ENCODE data around the gene ACTR3.

ACTR3 gene

DNA sequence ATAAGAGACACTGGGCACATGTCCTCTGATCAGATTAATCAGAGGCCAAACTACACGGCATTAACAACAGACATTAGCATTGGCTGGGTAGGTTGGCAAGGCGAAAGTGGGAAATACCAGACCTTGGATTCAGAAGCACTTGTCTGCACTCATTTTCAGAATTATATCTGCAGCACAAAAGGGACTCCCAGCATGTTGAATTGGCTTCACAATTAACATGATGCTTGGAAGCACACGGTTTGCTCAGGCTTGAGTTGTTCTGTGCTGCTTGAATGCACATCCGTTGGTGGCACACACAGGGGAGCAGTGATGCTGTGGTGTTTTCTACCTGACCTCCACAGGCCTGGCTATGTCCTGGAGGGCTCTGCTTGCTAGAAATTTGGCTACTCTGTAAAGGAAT, 83.9 kb downstream of the ACTR3 start:
- Histone ChIP-seq H3K9me3 (peaks cover 2% of the 10 kb centered on the region; the same call in 1 of the 2 replicates), H3K27me3 (ENCODE audit: low read depth) (no peaks in the 10 kb centered on the region), H3K36me3 (replicated peaks) (no peaks in the 10 kb centered on the region), H3K4me3 (no peak overlapping the region), H3K4me1 (no peaks in the 10 kb centered on the region)
- in situ Hi-C loops (cut with MboI; ENCODE audit: low sequenced_read_pairs) = no loop called here
- no peak for DNase-seq (ENCODE audit: low spot score in 2 of 2)

DNA sequence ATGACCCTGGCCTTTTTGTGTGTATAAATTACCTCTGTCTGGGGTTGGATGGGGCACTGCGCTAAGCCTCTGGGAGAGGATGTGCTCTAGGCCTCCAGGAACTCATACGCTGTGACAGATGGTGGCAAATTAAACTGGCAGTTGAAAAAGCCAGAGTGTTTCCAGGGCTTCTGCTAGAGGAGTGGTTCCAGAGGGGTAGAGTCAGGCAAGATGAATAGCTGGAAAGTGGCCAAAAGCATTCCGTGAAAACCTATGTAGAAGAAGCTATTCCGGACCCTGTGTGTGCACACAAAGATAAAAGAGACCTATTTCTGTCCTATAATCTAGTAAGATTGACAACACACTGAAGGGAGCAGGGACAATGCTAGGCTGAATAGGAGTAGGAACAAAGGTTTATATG, 84.8 kb downstream of the ACTR3 start:
- H3K9me3 ChIP-seq = peaks cover 2% of the 10 kb centered on the region; the same call in 1 of the 2 replicates
- H3K36me3 ChIP-seq (replicated peaks) = no peaks in the 10 kb centered on the region
- in situ Hi-C loops (cut with MboI; ENCODE audit: low sequenced_read_pairs) = no loop called here
- H3K4me1 ChIP-seq = no peaks in the 10 kb centered on the region
- H3K4me3 ChIP-seq = no peak overlapping the region
- no peaks in the 10 kb centered on the region for H3K27me3 ChIP-seq (ENCODE audit: low read depth)
- no peak for DNase-seq (ENCODE audit: low spot score in 2 of 2)

DNA sequence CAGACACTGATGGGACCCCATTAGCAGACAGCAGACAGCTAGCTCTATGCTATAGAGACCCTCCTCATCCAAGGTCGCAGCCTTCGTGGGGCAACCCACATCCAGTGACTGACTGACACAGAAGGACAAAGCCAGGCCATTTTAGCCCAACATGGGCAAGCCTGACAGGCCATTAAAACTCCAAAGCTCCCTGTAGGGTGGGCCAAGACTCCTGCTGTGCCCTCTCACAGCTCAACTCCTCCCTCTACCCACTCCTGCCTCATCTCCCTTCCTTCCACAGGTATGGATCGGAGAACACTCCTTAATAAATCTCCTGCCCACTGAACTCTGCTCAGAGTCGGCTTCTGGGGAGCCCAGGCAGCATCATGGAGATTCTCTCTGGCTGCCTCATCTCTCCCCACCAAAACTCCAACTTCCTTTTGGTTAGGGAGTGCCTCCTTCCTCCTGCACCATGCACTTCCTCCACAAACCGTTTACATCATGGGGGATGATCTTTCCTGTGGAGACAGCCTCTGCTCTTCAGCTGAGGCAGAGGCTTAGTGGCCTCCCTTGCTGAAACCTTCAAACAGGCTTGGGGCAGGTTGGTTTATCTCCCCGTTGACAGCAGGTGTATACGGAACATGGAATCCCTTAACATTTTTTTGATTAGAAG, 86.5 kb downstream of the ACTR3 start:
- Histone ChIP-seq H3K36me3 (replicated peaks) (no peaks in the 10 kb centered on the region), H3K27me3 (ENCODE audit: low read depth) (no peaks in the 10 kb centered on the region), H3K4me1 (no peaks in the 10 kb centered on the region), H3K4me3 (no peak overlapping the region), H3K9me3 (peaks cover 2% of the 10 kb centered on the region; the same call in 1 of the 2 replicates)
- no peak for DNase-seq (ENCODE audit: low spot score in 2 of 2)
- in situ Hi-C loops (cut with MboI; ENCODE audit: low sequenced_read_pairs) = no loop called here

DNA sequence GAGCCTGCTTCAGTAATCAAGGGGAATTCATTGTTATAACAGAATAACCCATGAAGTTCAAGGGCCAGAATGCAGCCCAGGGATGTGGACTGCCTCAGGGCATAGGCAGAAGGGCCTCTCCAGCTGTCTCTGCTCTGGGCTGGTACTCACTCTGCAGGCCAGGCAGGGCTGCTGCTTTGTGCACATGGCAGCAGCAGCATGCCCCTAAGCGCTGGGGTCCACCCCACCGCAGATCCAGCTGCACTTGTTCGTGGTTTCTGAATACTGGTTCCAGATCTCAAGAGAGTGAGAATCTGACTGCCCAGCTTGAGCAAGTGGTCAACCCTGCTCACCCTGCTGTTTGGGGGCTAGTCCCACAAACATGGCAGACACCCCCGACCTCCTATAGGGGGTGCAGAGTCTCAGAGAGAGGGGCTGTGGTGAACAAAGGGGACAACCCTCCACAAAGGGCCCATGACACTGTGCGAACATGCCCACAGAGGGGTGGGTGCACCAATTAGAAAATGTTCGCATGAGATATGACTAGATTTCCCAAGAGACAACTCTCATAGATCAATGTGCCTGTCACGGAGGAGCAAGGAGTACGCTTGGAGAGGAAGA, 87.3 kb downstream of the ACTR3 start:
- DNase-seq (ENCODE audit: low spot score in 2 of 2) = no peak
- H3K4me1 ChIP-seq = no peaks in the 10 kb centered on the region
- peaks cover 2% of the 10 kb centered on the region; the same call in 1 of the 2 replicates for H3K9me3 ChIP-seq
- H3K36me3 ChIP-seq (replicated peaks) = no peaks in the 10 kb centered on the region
- H3K27me3 ChIP-seq (ENCODE audit: low read depth) = no peaks in the 10 kb centered on the region
- H3K4me3 ChIP-seq = no peak overlapping the region
- in situ Hi-C loops (cut with MboI; ENCODE audit: low sequenced_read_pairs) = no loop called here

DNA sequence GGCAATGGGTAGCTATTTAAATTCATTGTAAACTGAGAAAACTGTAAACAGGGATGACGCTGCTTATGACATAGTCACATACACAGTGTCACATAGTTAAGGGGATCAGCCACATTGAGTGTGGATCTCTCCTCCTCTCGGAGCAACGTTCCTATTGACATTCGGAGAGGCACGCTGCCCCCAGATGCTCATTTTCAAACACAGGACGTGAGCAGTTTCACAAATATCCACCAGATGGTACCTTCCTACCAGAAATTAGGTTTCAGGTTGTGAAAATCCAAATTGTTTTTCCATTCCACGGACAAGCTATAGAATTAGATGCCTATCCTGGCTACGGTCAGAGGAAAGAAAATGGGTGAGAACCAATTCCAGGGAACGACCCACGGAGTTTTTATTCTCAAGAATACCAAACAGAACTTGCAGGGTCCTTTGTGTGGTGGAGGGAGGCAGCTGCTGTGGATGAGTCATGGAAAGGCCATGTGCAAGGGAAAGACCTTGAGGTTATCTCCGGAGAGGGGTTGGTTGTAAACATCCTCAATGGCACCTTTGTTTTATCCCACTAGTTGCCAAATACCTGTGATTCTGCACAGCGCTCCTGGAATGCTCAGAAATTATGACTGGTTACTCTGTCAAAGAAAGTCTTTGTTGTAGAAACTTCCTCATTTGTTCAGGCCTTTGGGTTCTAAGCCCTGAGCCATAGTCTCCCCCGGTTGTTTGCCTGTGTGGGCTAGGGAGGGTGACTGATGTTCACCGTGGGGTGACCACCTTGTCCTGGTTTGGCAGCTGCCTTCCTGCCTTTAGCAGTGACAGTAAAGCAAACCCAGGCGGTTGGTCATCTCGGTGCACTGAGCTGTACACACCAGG, 88.0 kb downstream of the ACTR3 start:
- H3K4me3 ChIP-seq = no peak overlapping the region
- in situ Hi-C loops (cut with MboI; ENCODE audit: low sequenced_read_pairs) = no loop called here
- DNase-seq (ENCODE audit: low spot score in 2 of 2) = no peak
- no peaks in the 10 kb centered on the region for H3K36me3 ChIP-seq (replicated peaks)
- H3K9me3 ChIP-seq = peaks cover 2% of the 10 kb centered on the region; the same call in 1 of the 2 replicates
- no peaks in the 10 kb centered on the region for H3K4me1 ChIP-seq
- H3K27me3 ChIP-seq (ENCODE audit: low read depth) = no peaks in the 10 kb centered on the region

DNA sequence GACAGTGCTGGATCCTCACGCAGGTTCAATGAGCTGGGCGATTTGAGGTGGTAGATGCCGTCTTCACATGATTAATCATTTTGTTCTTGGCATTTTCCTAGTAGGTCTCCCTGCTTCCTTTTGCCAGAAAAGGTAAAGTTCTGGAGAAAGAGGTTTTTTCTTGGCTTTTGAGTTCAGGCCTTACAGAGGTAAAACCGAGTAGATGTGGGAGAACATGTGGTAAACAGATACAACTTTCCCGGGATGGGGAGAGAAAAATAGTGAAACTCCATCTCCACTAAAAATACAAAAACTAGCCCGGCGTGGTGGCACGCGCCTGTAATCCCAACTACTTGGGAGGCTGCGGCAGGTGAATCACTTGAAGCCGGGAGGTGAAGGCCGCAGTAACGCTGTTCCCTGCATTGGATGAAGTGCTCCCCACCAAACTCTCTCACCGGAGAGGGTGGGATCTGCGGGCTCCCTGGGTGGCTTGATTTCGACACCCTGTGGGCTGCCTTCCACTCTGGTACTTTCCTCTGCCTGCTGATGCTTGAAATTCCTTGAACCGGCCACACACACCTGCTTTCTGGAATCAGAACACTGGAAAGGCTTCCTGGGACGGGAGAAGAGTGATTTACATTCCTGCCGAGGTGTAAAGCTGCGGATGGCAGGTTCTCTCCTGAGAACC, 88.8 kb downstream of the ACTR3 start:
- H3K9me3 ChIP-seq = peaks cover 2% of the 10 kb centered on the region; the same call in 1 of the 2 replicates
- no peaks in the 10 kb centered on the region for H3K4me1 ChIP-seq
- DNase-seq (ENCODE audit: low spot score in 2 of 2) = no peak
- in situ Hi-C loops (cut with MboI; ENCODE audit: low sequenced_read_pairs) = no loop called here
- no peak overlapping the region for H3K4me3 ChIP-seq
- no peaks in the 10 kb centered on the region for H3K27me3 ChIP-seq (ENCODE audit: low read depth)
- no peaks in the 10 kb centered on the region for H3K36me3 ChIP-seq (replicated peaks)

DNA sequence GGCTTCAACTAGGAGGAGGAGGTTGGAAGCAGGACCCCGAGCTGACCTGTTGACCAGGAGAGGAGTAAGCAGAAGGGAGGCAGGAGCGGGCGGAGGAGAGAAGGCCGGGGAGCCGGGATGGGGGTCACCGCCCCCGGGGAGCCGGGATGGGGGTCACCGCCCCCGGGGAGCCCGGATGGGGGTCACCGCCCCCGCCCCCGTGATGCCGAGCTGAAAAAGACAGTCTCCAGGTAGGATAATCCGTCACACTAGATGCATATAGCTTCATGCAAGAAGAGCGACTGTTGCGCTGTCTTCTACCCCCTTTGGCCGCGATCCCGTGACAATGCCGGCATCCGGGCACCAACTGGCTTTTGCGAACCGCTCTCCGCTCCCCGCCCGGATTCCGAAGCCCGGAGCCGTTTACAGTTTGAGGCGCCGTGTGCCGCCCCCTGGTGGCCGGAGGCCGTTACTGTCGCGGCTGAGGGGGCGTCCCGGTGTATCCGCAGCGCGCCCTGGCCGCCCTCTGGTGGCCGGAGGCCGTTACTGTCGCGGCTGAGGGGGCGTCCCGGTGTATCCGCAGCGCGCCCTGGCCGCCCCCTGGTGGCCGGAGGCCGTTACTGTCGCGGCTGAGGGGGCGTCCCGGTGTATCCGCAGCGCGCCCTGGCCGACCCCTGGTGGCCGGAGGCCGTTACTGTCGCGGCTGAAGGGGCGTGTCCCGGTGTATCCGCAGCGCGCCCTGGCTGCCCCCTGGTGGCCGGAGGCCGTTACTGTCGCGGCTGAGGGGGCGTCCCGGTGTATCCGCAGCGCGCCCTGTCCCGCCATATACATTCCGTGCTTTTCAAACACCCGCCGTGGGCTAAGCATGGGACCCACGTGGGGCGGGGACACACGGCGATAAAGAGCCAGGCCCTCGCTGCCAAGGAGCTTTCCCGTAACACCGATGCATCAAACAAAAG, 89.6 kb downstream of the ACTR3 start:
- Histone ChIP-seq H3K4me1 (no peaks in the 10 kb centered on the region), H3K4me3 (no peak overlapping the region), H3K27me3 (ENCODE audit: low read depth) (no peaks in the 10 kb centered on the region), H3K36me3 (replicated peaks) (no peaks in the 10 kb centered on the region), H3K9me3 (peaks cover 2% of the 10 kb centered on the region; the same call in 1 of the 2 replicates)
- in situ Hi-C loops (cut with MboI; ENCODE audit: low sequenced_read_pairs) = no loop called here
- peak in 1 of 2 experiments; percentile 16 for DNase-seq (ENCODE audit: low spot score in 2 of 2)

DNA sequence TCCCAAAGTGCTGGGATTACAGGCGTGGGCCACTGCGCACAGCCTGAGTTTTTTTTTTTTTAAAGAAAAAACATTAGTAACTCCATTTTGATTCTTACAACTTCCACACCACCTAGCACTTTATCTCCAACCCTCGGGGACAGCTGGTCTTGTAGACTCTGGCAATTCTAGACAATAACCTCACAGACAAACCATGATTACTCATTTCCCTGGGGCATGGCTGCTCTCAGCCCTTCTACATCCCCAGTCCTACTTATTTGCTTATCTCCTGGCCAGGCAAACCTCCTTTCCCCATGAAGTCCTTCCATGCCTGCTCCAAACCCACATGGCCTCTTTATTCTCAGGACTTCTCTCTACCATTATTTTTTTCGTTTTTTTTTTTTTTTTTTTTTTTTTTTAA, 91.1 kb downstream of the ACTR3 start:
- no peak for DNase-seq (ENCODE audit: low spot score in 2 of 2)
- H3K4me3 ChIP-seq = no peak overlapping the region
- peaks cover 2% of the 10 kb centered on the region; the same call in 1 of the 2 replicates for H3K9me3 ChIP-seq
- no peaks in the 10 kb centered on the region for H3K4me1 ChIP-seq
- H3K27me3 ChIP-seq (ENCODE audit: low read depth) = no peaks in the 10 kb centered on the region
- H3K36me3 ChIP-seq (replicated peaks) = no peaks in the 10 kb centered on the region
- in situ Hi-C loops (cut with MboI; ENCODE audit: low sequenced_read_pairs) = no loop called here

DNA sequence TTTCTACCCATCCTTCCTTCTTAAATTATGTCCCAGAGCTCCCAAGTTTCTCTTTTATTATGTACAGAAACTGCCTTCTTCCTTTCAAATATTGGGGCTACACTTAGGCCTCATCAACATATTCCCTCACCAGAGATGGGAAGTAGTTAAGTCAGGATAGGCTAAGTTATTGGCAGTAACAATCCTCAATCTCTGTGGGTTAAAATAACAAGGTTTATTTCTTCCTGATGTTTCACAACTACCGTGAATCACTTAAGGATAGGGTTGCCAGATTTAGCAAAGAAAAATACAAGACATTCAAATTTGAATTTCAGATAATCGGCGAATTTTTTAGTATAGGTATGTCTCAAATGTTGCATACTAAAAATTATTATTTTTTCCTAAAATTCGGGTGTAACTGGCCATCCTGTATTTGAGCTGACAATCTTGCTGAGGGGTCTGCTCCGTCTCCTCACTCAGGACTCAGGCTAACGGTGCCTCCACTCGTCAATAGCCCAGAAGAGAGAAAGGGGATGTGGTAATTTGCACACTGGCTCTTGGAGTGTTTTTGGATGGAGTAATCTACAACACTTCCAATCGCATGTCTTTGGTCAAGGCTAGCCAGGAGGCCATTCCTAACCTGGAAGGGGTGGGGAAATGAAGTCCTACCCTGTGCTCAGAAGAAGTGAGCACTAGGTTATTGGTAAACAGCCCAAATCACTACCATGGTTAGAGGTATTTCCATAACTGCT, 91.7 kb downstream of the ACTR3 start:
- H3K9me3 ChIP-seq = peaks cover 2% of the 10 kb centered on the region; the same call in 1 of the 2 replicates
- no peaks in the 10 kb centered on the region for H3K27me3 ChIP-seq (ENCODE audit: low read depth)
- no peak for DNase-seq (ENCODE audit: low spot score in 2 of 2)
- no peaks in the 10 kb centered on the region for H3K36me3 ChIP-seq (replicated peaks)
- in situ Hi-C loops (cut with MboI; ENCODE audit: low sequenced_read_pairs) = no loop called here
- H3K4me3 ChIP-seq = no peak overlapping the region
- no peaks in the 10 kb centered on the region for H3K4me1 ChIP-seq

DNA sequence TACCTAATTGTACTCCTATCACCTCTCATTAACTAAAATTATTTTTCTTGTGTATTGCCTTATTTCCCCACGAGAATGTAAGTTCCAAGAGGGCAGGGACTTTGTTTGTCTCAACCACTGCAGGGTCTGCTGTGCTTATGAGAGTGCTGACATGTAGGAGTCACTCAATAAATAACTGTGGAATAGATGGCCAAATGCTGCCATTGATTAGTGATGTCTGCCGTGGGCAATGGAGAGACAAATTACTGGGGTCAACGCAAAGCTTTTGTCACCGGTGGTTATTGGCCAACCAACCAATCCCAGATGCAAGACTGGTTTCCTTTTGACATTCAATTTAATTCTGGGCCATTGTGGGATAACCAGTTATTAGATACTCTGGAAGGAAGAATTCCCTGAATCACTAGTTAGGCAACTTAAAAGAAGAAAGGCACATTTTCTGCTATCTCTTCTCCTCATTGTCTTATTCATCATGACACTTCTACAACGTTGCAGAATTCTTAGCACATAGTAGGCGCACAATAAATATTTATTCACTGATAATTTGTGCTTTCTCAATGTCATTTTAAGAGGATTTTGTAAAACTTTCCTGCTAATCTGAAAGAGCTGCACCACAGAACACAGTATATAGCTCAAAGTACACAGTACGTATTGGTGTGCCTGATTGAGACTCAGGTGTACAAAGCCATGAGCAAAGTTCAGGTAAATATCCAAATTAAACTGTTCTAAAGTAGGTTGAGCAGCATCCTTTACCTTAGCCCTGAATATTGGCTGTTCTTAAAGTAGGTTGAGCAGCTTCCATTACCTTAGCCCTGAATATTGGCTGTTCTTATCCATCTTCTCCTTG, 95.9 kb downstream of the ACTR3 start:
- Histone ChIP-seq H3K4me3 (no peak overlapping the region), H3K36me3 (replicated peaks) (no peaks in the 10 kb centered on the region), H3K27me3 (ENCODE audit: low read depth) (no peaks in the 10 kb centered on the region), H3K9me3 (no peaks in the 10 kb centered on the region), H3K4me1 (no peaks in the 10 kb centered on the region)
- in situ Hi-C loops (cut with MboI; ENCODE audit: low sequenced_read_pairs) = no loop called here
- no peak for DNase-seq (ENCODE audit: low spot score in 2 of 2)

DNA sequence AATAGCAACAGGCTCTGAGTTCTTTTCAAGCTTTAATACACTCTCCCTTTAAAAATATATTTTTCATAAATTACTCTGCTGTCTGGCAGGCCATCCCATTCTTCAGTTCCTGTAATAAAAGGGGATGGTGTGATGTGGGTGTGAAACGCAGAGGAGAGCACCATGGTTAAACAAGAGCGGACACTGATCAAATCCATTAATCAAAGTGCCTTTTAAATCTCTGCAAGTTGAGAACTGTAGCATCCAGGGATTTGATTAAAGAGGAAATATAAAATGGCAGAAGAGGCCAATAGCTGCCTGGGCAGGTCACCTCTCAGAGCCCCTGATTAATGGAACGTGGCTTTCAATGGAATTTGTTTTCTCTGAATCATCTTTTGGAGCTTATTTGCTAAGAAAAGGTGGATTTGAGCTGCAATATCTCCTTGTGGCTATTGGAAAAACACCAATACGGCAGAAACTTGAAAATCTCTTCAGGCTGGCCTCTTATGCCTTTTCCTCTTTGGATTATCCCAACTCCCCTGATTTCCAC, 96.9 kb downstream of the ACTR3 start:
- Histone ChIP-seq H3K9me3 (no peaks in the 10 kb centered on the region), H3K4me3 (no peak overlapping the region), H3K27me3 (ENCODE audit: low read depth) (no peaks in the 10 kb centered on the region), H3K4me1 (no peaks in the 10 kb centered on the region), H3K36me3 (replicated peaks) (no peaks in the 10 kb centered on the region)
- in situ Hi-C loops (cut with MboI; ENCODE audit: low sequenced_read_pairs) = no loop called here
- DNase-seq (ENCODE audit: low spot score in 2 of 2) = no peak

All from HAP-1 (cell line).